Stomach (tissue), 9 donors: ENCODE measurements around the gene HASPIN. TPM values are rescaled to one million over a fixed set of nuclear protein-coding genes. Genes with fewer than 3 reads are reported as not detected.
"Not testable (repeated sequence)": the region's sequence is repeated elsewhere in the genome, so short reads cannot be mapped to it uniquely, and the experiment has no call there.

Experiments used
- DNase-seq, 2 donors: peaks; one replicate each; pipeline versions ENCODE4 v3.0.0 to v3.0.0-alpha.2; 2013 to 2019
- H3K27ac ChIP-seq, 5 donors: fragments of 200-600 bp in 4 of 5; sonication (generic) in 4 of 5; one replicate each; pipeline ENCODE4 v1.5.1; 2013 to 2019; ENCODE audit warnings: mild to moderate bottlenecking in 1 of 5, moderate library complexity in 1 of 5
- H3K27me3 ChIP-seq, 3 donors: fragments of 200-600 bp; sonication (generic); one replicate each; pipeline ENCODE4 v1.5.1; 2017 to 2019; ENCODE audit warnings: mixed run types in 1 of 3
- H3K36me3 ChIP-seq, 4 donors: fragments of 200-600 bp; sonication (generic); 1 replicate in 3 of 4; 2 replicates in 1 of 4; pipeline ENCODE4 v1.5.1; 2016 to 2019
- H3K4me1 ChIP-seq, 4 donors: fragments of 200-600 bp; sonication (generic); one replicate each; pipeline ENCODE4 v1.5.1; 2016 to 2019
- H3K4me3 ChIP-seq, 4 donors: fragments of 200-600 bp; sonication (generic) in 3 of 4; one replicate each; pipeline ENCODE4 v1.5.1; 2016 to 2019; ENCODE audit warnings: mild to moderate bottlenecking in 1 of 4
- H3K9me3 ChIP-seq, 4 donors: fragments of 200-600 bp; sonication (generic); one replicate each; pipeline ENCODE4 v1.5.1; 2016 to 2019
- EP300 ChIP-seq: sonication (generic); formaldehyde crosslinking; IDR thresholded peaks from one replicate; pipeline ENCODE4 v1.6.1; 2017; ENCODE audit warnings: antibody characterized with exemption
- POLR2A ChIP-seq, 4 donors: fragments of 450-650 bp; IDR thresholded peaks; one replicate each; pipeline ENCODE4 v1.6.1; 2016; ENCODE audit warnings: antibody characterized with exemption in 4 of 4, control low read depth in 2 of 4, mild to moderate bottlenecking in 1 of 4, moderate library complexity in 1 of 4
- POLR2AphosphoS5 ChIP-seq, 3 donors: sonication (generic); formaldehyde crosslinking; IDR thresholded peaks; one replicate each; pipeline ENCODE4 v1.6.1; 2016; ENCODE audit warnings: antibody characterized with exemption in 3 of 3
- WGBS, 5 donors: extraction: QIAGEN DNeasy Blood & Tissue Kit in 3 of 5; methylation state at CpG; one replicate each; pipeline versions ENCODE4 v1.1.5 to v1.1.7; 2013 to 2018; 5-methylcytosine and 5-hydroxymethylcytosine counted together
- intact Hi-C: fragments of 100-400 bp; cut with DNase I; formaldehyde crosslinking; loops from one replicate; pipeline ENCODE4 v1.15.1; 2023; ENCODE audit warnings: low total_unique reads
- polyA plus RNA-seq, 3 donors: library from polyadenylated mRNA; stranded (reverse); fragments of 200-250 nt; gene quantifications; one replicate each; pipeline ENCODE4 v1.2.3, GENCODE V29; 2013
- total RNA-seq, 5 donors: library from RNA; depleted of rRNA; stranded (reverse); fragments of >200 nt; gene quantifications; one replicate each; pipeline versions ENCODE4 v1.1.0 to v1.2.3, GENCODE V29; 2014 to 2016
- TF ChIP-seq, protein P1 (sequence below), 7 experiments: fragments of 450-650 bp in 4 of 7; fragments of 200-600 bp in 3 of 7; sonication (generic) in 3 of 7; IDR thresholded peaks; one replicate each; pipeline ENCODE4 v1.5.1; 2016 to 2019; ENCODE audit warnings: antibody characterized with exemption in 7 of 7, control low read depth in 2 of 7, mild to moderate bottlenecking in 1 of 7
- donor health status: healthy with polysubstance abuse.
- donor health status: Bipolar disorder and iron deficiency.
- donor health status: healthy.

The HASPIN gene
- total and polyA plus RNA-seq, 8 donors: 0.30 to 0.89 (median 0.68) TPM; not detected in 3

- peaks cover 0 to 76% (median 32%) of the 10 kb centered on the region in 3 donors for H3K27me3 ChIP-seq
- 0 to 2% (median 1%) methylated on average over 32 to 65 of the region's 65 CpGs for WGBS, 5 donors
- H3K27ac ChIP-seq: peak within 1 kb of the TSS in 1 of 5 donors; percentile 16
- intact Hi-C loops: no loop called here
- no peak for TF ChIP-seq EP300
- TF ChIP-seq, protein P1, sequence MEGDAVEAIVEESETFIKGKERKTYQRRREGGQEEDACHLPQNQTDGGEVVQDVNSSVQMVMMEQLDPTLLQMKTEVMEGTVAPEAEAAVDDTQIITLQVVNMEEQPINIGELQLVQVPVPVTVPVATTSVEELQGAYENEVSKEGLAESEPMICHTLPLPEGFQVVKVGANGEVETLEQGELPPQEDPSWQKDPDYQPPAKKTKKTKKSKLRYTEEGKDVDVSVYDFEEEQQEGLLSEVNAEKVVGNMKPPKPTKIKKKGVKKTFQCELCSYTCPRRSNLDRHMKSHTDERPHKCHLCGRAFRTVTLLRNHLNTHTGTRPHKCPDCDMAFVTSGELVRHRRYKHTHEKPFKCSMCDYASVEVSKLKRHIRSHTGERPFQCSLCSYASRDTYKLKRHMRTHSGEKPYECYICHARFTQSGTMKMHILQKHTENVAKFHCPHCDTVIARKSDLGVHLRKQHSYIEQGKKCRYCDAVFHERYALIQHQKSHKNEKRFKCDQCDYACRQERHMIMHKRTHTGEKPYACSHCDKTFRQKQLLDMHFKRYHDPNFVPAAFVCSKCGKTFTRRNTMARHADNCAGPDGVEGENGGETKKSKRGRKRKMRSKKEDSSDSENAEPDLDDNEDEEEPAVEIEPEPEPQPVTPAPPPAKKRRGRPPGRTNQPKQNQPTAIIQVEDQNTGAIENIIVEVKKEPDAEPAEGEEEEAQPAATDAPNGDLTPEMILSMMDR (IDR thresholded peaks at IDR 0.05): no peak
- no peak for TF ChIP-seq POLR2A (IDR thresholded peaks at IDR 0.05)
- no peak for TF ChIP-seq POLR2AphosphoS5 (IDR thresholded peaks at IDR 0.05)
- peaks cover 16 to 27% (median 23%) of the 10 kb centered on the region in 4 donors for H3K4me1 ChIP-seq
- H3K4me3 ChIP-seq: peak within 1 kb of the TSS; percentile 44 to 69 (median 50)
- H3K36me3 ChIP-seq: no peaks in the 10 kb centered on the region
- H3K9me3 ChIP-seq: peaks cover 0 to 13% (median 10%) of the 10 kb centered on the region in 4 donors
- peak in 1 of 2 donors; percentile 62 for DNase-seq
Observed at GRCh38 chr17:3695723-3696411, 27.8 kb upstream of the HASPIN start, which contains the start of gene P2RX5. Gene P2RX5, minus strand, starts transcription at chr17:3696155. Its CDS starts 150 bp downstream, at chr17:3696005.

GRCh38 chr17:3697103-3697476, 26.6 kb upstream of the HASPIN start:
- DNase-seq: no peak
- Histone ChIP-seq H3K27me3 (peaks cover 0 to 64% (median 32%) of the 10 kb centered on the region in 3 donors), H3K4me1 (peaks cover 16 to 27% (median 23%) of the 10 kb centered on the region in 4 donors), H3K4me3 (no peak overlapping the region), H3K36me3 (no peaks in the 10 kb centered on the region), H3K9me3 (peaks cover 0 to 13% (median 10%) of the 10 kb centered on the region in 4 donors), H3K27ac (no peak overlapping the region)
- intact Hi-C loops: no loop called here
- WGBS, 5 donors: 51 to 66% (median 54%) methylated on average over 9 to 12 of the region's 12 CpGs
- TF ChIP-seq, protein P1 (IDR thresholded peaks at IDR 0.05): no peak
- TF ChIP-seq POLR2AphosphoS5 (IDR thresholded peaks at IDR 0.05) (no peak), EP300 (no peak), POLR2A (IDR thresholded peaks at IDR 0.05) (no peak)

DNA sequence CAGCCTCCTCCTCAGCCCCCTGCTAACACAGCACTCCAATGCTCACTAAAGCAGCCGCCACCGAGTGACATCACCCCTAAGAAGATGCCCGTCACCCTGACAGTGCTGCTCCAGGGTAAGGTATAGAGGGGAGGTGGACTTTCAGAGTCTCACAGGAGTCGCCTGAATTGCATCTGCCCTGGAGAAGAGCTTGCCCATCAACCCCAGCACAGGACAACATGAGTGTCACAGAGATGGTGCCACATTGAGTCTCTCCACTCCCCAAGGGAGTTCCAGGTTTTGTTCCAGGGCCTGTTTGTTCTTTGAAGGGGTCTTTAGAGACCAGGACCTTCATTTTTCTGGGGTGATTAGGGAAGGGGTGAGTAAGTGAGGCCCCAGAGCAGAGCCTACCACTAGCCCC, 25.6 kb upstream of the HASPIN start:
- Histone ChIP-seq H3K36me3 (no peaks in the 10 kb centered on the region), H3K9me3 (peaks cover 0 to 13% (median 10%) of the 10 kb centered on the region in 4 donors), H3K27me3 (peaks cover 0 to 56% (median 32%) of the 10 kb centered on the region in 3 donors), H3K27ac (no peak overlapping the region), H3K4me3 (no peak overlapping the region), H3K4me1 (peaks cover 16 to 27% (median 23%) of the 10 kb centered on the region in 4 donors)
- 75 to 88% (median 80%) methylated on average over 2 to 4 of the region's 4 CpGs for WGBS, 5 donors
- intact Hi-C loops: no loop called here
- no peak for DNase-seq
- TF ChIP-seq, protein P1 (IDR thresholded peaks at IDR 0.05): no peak
- TF ChIP-seq EP300 (no peak), POLR2AphosphoS5 (IDR thresholded peaks at IDR 0.05) (no peak), POLR2A (IDR thresholded peaks at IDR 0.05) (no peak)

- TF ChIP-seq EP300 (no peak), POLR2AphosphoS5 (IDR thresholded peaks at IDR 0.05) (no peak), POLR2A (IDR thresholded peaks at IDR 0.05) (no peak)
- TF ChIP-seq, protein P1 (IDR thresholded peaks at IDR 0.05): no peak
Observed at GRCh38 chr17:3699951-3700350, 23.8 kb upstream of the HASPIN start.

GRCh38 chr17:3702041-3702539, 21.6 kb upstream of the HASPIN start:
- DNase-seq, H3K36me3 ChIP-seq, H3K4me3 ChIP-seq, intact Hi-C loops, H3K27ac ChIP-seq, H3K4me1 ChIP-seq: not testable (repeated sequence)
- Histone ChIP-seq H3K9me3 (peaks cover 0 to 13% (median 10%) of the 10 kb centered on the region in 4 donors), H3K27me3 (peaks cover 0 to 16% (median 5%) of the 10 kb centered on the region in 3 donors)
- 82 to 92% (median 84%) methylated on average over 7 of the region's 7 CpGs for WGBS, 5 donors

More at GRCh38 chr17:3699951-3700350, 23.8 kb upstream of the HASPIN start:
- Histone ChIP-seq H3K27ac (no peak overlapping the region), H3K4me3 (no peak overlapping the region), H3K4me1 (peaks cover 14 to 21% (median 20%) of the 10 kb centered on the region in 4 donors), H3K36me3 (no peaks in the 10 kb centered on the region), H3K27me3 (peaks cover 0 to 37% (median 27%) of the 10 kb centered on the region in 3 donors), H3K9me3 (peaks cover 0 to 13% (median 10%) of the 10 kb centered on the region in 4 donors)
- DNase-seq: no peak
- WGBS, 5 donors: 85 to 93% (median 89%) methylated on average over 4 of the region's 4 CpGs
- intact Hi-C loops: no loop called here
